ENCODE measurements around the gene SERINC3. TPM values are rescaled to one million over a fixed set of nuclear protein-coding genes. Genes with fewer than 3 reads are reported as not detected.

Gene SERINC3
- total and polyA plus RNA-seq, 2 donors (not counting 1 experiment from before 2014, with no cell fraction given) = 120 to 238 TPM

DNA sequence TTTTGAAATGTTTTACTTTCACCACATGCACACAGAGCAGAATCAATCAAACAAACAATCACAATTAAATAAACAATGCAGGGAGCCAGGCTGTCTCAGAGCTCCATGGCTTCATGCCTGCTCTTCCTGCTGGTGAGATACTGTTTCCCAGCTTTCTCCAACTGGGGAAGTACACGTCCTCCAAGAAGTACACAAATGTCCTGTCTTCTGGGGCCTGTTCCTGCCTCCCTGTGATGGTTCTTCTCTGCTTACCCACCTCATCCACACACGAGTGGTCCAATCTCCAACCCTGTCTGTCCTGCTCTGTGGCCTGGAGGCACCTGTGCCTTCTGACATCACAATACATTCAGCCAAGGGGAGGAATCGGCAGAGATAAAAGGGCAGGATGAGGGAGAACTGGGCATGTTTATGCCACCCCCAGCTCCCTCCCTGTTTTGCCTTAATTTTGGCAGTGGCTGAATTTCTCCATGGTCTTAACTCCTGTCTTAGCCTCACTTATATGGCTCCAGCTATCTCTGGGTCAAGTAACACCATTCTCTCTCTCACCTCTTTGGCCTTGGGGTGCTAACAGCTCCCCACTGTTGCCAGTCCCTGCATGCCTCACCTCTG, 71.5 kb downstream of the SERINC3 start:
- Histone ChIP-seq H3K27ac (ENCODE audit: insufficient read depth, low read length) (no peak overlapping the region), H2AFZ (ENCODE audit: low read length) (no peak overlapping the region), H3K27me3 (ENCODE audit: control insufficient read depth, insufficient read depth, low read length) (peaks cover 4% of the 10 kb centered on the region), H3K9ac (ENCODE audit: insufficient read depth, low read length) (no peak overlapping the region), H3K9me3 (ENCODE audit: control insufficient read depth, insufficient read depth, low read depth, low read length) (no peaks in the 10 kb centered on the region), H3K79me2 (ENCODE audit: control insufficient read depth, insufficient read depth, low read length) (no peaks in the 10 kb centered on the region), H3K4me3 (replicated peaks in 1 of 4; ENCODE audit: control extremely low read depth in 1 of 4, insufficient read depth in 1 of 4, low read depth in 3 of 4, low read length in 4 of 4) (no peak overlapping the region), H3K4me2 (ENCODE audit: extremely low read depth, insufficient read depth, low read length) (no peak overlapping the region), H4K20me1 (ENCODE audit: control insufficient read depth, extremely low read depth, insufficient read depth, low read length) (no peaks in the 10 kb centered on the region), H3K4me1 (ENCODE audit: control insufficient read depth, extremely low read depth, insufficient read depth, low read length) (no peaks in the 10 kb centered on the region), H3K36me3 (ENCODE audit: control insufficient read depth, insufficient read depth, low read length) (no peaks in the 10 kb centered on the region)
- peak in 1 of 2 donors; percentile 58 for DNase-seq (ENCODE audit: low read depth in 2 of 2)
- no peak for TF ChIP-seq EZH2 (IDR thresholded peaks at IDR 0.05; ENCODE audit: low read length, missing control alignments)
- TF ChIP-seq, protein P1, sequence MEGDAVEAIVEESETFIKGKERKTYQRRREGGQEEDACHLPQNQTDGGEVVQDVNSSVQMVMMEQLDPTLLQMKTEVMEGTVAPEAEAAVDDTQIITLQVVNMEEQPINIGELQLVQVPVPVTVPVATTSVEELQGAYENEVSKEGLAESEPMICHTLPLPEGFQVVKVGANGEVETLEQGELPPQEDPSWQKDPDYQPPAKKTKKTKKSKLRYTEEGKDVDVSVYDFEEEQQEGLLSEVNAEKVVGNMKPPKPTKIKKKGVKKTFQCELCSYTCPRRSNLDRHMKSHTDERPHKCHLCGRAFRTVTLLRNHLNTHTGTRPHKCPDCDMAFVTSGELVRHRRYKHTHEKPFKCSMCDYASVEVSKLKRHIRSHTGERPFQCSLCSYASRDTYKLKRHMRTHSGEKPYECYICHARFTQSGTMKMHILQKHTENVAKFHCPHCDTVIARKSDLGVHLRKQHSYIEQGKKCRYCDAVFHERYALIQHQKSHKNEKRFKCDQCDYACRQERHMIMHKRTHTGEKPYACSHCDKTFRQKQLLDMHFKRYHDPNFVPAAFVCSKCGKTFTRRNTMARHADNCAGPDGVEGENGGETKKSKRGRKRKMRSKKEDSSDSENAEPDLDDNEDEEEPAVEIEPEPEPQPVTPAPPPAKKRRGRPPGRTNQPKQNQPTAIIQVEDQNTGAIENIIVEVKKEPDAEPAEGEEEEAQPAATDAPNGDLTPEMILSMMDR (conservative IDR thresholded peaks at IDR 0.05 in 1 of 2, IDR thresholded peaks at IDR 0.05 in 1 of 2; ENCODE audit: low read depth in 1 of 2, low read length in 2 of 2) = no peak

DNA sequence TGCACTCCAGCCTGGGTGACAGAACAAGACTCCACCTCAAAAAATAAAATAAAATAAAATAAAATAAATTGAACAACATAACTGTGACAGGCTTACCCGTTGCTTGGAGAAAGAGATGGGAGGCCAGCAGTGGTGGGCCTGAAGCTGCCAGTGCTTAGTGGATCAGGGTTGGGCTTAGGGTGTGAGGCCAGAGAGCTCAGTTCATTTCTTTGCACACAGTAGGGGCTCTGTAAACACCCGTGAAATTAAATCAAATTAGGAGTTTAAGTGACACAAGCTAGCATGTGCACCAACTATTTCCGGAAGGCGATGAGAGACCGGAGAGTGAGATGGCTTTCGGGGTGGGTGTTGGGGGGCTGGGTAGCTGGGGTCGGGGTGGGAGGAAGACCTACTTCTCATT, 72.0 kb downstream of the SERINC3 start:
- Histone ChIP-seq H3K9ac (ENCODE audit: insufficient read depth, low read length) (no peak overlapping the region), H3K4me2 (ENCODE audit: extremely low read depth, insufficient read depth, low read length) (no peak overlapping the region)
- no peak for TF ChIP-seq EZH2 (IDR thresholded peaks at IDR 0.05; ENCODE audit: low read length, missing control alignments)
- TF ChIP-seq, protein P1 (conservative IDR thresholded peaks at IDR 0.05 in 1 of 2, IDR thresholded peaks at IDR 0.05 in 1 of 2; ENCODE audit: low read depth in 1 of 2, low read length in 2 of 2) = no peak

DNA sequence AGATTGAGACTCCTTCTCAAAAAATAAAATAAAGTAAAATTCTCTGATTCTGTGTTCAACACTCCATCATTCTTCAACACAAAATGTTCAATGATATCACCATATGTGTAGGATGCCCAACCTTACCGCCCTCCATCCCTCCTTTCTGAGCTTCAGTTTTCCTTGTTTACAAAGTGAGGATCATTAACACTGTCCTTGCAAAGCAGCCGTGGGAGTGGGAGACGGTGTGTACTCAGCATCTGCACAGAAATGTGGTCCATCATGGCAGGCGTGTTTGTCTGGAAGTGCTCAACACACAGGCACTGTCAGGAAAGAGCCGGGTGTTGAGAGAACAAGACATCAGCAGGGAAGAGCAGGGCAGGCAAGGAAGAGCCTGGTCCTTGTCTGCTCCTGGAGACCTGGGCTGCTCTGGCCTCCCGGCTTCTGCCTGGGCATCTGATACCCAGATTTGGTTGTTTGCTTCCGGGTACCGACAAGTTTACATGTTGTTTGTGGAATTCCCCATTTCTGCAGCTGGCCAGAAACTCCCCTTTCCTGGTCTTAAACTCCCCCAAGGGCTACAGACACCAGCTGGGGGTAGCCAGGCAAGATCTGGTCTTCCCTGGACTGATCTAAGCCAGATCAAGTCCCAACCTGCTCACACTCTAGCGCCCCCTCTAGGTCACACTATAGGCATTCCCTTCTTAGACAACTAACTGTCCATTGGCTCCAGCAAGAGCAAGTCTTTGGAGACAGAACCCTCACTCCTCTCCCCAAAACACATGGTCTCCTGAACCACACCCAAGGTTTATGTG, 72.9 kb downstream of the SERINC3 start:
- Histone ChIP-seq H3K4me2 (ENCODE audit: extremely low read depth, insufficient read depth, low read length) (no peak overlapping the region), H3K4me3 (replicated peaks in 1 of 4; ENCODE audit: control extremely low read depth in 1 of 4, insufficient read depth in 1 of 4, low read depth in 3 of 4, low read length in 4 of 4) (no peak overlapping the region), H3K9me3 (ENCODE audit: control insufficient read depth, insufficient read depth, low read depth, low read length) (no peaks in the 10 kb centered on the region), H3K36me3 (ENCODE audit: control insufficient read depth, insufficient read depth, low read length) (no peaks in the 10 kb centered on the region), H3K27ac (ENCODE audit: insufficient read depth, low read length) (no peak overlapping the region), H3K9ac (ENCODE audit: insufficient read depth, low read length) (no peak overlapping the region), H3K4me1 (ENCODE audit: control insufficient read depth, extremely low read depth, insufficient read depth, low read length) (no peaks in the 10 kb centered on the region), H3K27me3 (ENCODE audit: control insufficient read depth, insufficient read depth, low read length) (peaks cover 4% of the 10 kb centered on the region), H4K20me1 (ENCODE audit: control insufficient read depth, extremely low read depth, insufficient read depth, low read length) (no peaks in the 10 kb centered on the region), H2AFZ (ENCODE audit: low read length) (no peak overlapping the region), H3K79me2 (ENCODE audit: control insufficient read depth, insufficient read depth, low read length) (no peaks in the 10 kb centered on the region)
- no peak for DNase-seq (ENCODE audit: low read depth in 2 of 2)
- TF ChIP-seq EZH2 (IDR thresholded peaks at IDR 0.05; ENCODE audit: low read length, missing control alignments) = no peak
- TF ChIP-seq, protein P1 (conservative IDR thresholded peaks at IDR 0.05 in 1 of 2, IDR thresholded peaks at IDR 0.05 in 1 of 2; ENCODE audit: low read depth in 1 of 2, low read length in 2 of 2) = peak in 1 of 2 donors; percentile 23

More for the DNA sequence above, 72.0 kb downstream of the SERINC3 start:
- H3K27me3 ChIP-seq (ENCODE audit: control insufficient read depth, insufficient read depth, low read length) = peaks cover 4% of the 10 kb centered on the region
- no peaks in the 10 kb centered on the region for H3K9me3 ChIP-seq (ENCODE audit: control insufficient read depth, insufficient read depth, low read depth, low read length)
- DNase-seq (ENCODE audit: low read depth in 2 of 2) = no peak
- H2AFZ ChIP-seq (ENCODE audit: low read length) = no peak overlapping the region
- H3K36me3 ChIP-seq (ENCODE audit: control insufficient read depth, insufficient read depth, low read length) = no peaks in the 10 kb centered on the region
- H3K4me3 ChIP-seq (replicated peaks in 1 of 4; ENCODE audit: control extremely low read depth in 1 of 4, insufficient read depth in 1 of 4, low read depth in 3 of 4, low read length in 4 of 4) = no peak overlapping the region
- H3K4me1 ChIP-seq (ENCODE audit: control insufficient read depth, extremely low read depth, insufficient read depth, low read length) = no peaks in the 10 kb centered on the region
- H3K27ac ChIP-seq (ENCODE audit: insufficient read depth, low read length) = no peak overlapping the region
- H4K20me1 ChIP-seq (ENCODE audit: control insufficient read depth, extremely low read depth, insufficient read depth, low read length) = no peaks in the 10 kb centered on the region
- H3K79me2 ChIP-seq (ENCODE audit: control insufficient read depth, insufficient read depth, low read length) = no peaks in the 10 kb centered on the region
